GM23338 (cell line): ENCODE results near the gene SEMA5A. TPM values are rescaled to one million over a fixed set of nuclear protein-coding genes. Genes with fewer than 3 reads are reported as not detected.

ENCODE experiments used
- ATAC-seq: fragments of 200-7000 bp; cut with Tn5 transposase; 3 replicates; pipeline ENCODE4 v1.9.1; 2020
- DNase-seq: peaks from one replicate; pipeline ENCODE4 v3.0.0-alpha.2; 2015; ENCODE audit warnings: low spot score
- H2AFZ ChIP-seq: fragments of 200-600 bp; sonication (generic); 2 replicates; pipeline ENCODE4 v1.8.0; 2016; ENCODE audit warnings: antibody characterized with exemption, mild to moderate bottlenecking, moderate library complexity
- H3F3A ChIP-seq: fragments of 200-600 bp; sonication (generic); replicated peaks from 2 replicates; pipeline ENCODE4 v1.8.0; 2017; ENCODE audit warnings: antibody characterized with exemption, mixed run types, low read depth
- H3K27ac ChIP-seq: fragments of 200-600 bp; sonication (generic); 2 replicates; pipeline ENCODE4 v1.6.1; 2016; ENCODE audit warnings: low read depth
- H3K27me3 ChIP-seq: fragments of 200-600 bp; sonication (generic); 2 replicates; pipeline ENCODE4 v1.8.0; 2016; ENCODE audit warnings: mild to moderate bottlenecking, mixed run types, moderate library complexity; ENCODE audit not compliant: insufficient read depth
- H3K36me3 ChIP-seq: fragments of 200-600 bp; sonication (generic); 2 replicates; pipeline ENCODE4 v1.8.0; 2016; ENCODE audit warnings: mild to moderate bottlenecking; ENCODE audit not compliant: insufficient read depth
- H3K4me1 ChIP-seq: fragments of 200-600 bp; sonication (generic); 2 replicates; pipeline ENCODE4 v1.8.0; 2016; ENCODE audit warnings: mild to moderate bottlenecking, moderate library complexity; ENCODE audit not compliant: insufficient read depth
- H3K4me2 ChIP-seq: fragments of 200-600 bp; sonication (generic); 2 replicates; pipeline ENCODE4 v1.7.1; 2017; ENCODE audit warnings: mixed run types
- H3K4me3 ChIP-seq: fragments of 200-600 bp; sonication (generic); 2 replicates; pipeline ENCODE4 v1.6.1; 2016; ENCODE audit warnings: mixed run types
- H3K79me2 ChIP-seq: fragments of 200-600 bp; sonication (generic); replicated peaks from 2 replicates; pipeline ENCODE4 v1.8.0; 2017; ENCODE audit warnings: mild to moderate bottlenecking; ENCODE audit not compliant: insufficient read depth
- H3K9me2 ChIP-seq: fragments of 200-600 bp; sonication (generic); 2 replicates; pipeline ENCODE4 v1.8.0; 2017; ENCODE audit not compliant: insufficient read depth
- H4K20me1 ChIP-seq: fragments of 200-600 bp; sonication (generic); replicated peaks from 2 replicates; pipeline ENCODE4 v1.8.0; 2017; ENCODE audit warnings: mild to moderate bottlenecking; ENCODE audit not compliant: insufficient read depth
- H3K27ac Mint-ChIP-seq: 2 replicates; pipeline ENCODE4 v1.8.0; 2020; ENCODE audit warnings: inconsistent platforms, mild to moderate bottlenecking, moderate library complexity, mixed read lengths
- H3K27me3 Mint-ChIP-seq: 3 replicates; pipeline ENCODE4 v1.8.0; 2022; ENCODE audit warnings: low read depth, mild to moderate bottlenecking, moderate library complexity, mixed read lengths, inconsistent platforms; ENCODE audit not compliant: insufficient read depth, poor library complexity
- H3K36me3 Mint-ChIP-seq: 3 replicates; pipeline ENCODE4 v1.8.0; 2021; ENCODE audit warnings: low read depth, mild to moderate bottlenecking, inconsistent platforms, moderate library complexity, mixed read lengths
- H3K4me1 Mint-ChIP-seq: 3 replicates; pipeline ENCODE4 v1.8.0; 2020; ENCODE audit warnings: mild to moderate bottlenecking, inconsistent platforms, mixed read lengths
- H3K4me3 Mint-ChIP-seq: 3 replicates; pipeline ENCODE4 v1.8.0; 2021; ENCODE audit warnings: moderate library complexity, mild to moderate bottlenecking, inconsistent platforms, mixed read lengths
- H3K9me3 Mint-ChIP-seq: 3 replicates; pipeline ENCODE4 v1.8.0; 2020; ENCODE audit warnings: moderate library complexity, mild to moderate bottlenecking, inconsistent platforms, mixed read lengths
- CREB1 ChIP-seq: fragments of 250-450 bp; sonication (Bioruptor Pico); IDR thresholded peaks from 2 replicates; pipeline ENCODE4 v1.5.0; 2020; ENCODE audit warnings: low read depth, mild to moderate bottlenecking, moderate library complexity
- EZH2 ChIP-seq: fragments of 200-600 bp; sonication (generic); IDR thresholded peaks from one replicate; pipeline ENCODE4 v1.8.0; 2017; ENCODE audit warnings: antibody characterized with exemption, mild to moderate bottlenecking, low read depth; ENCODE audit not compliant: unreplicated experiment
- EZH2phosphoT487 ChIP-seq: fragments of 200-600 bp; sonication (generic); IDR thresholded peaks from one replicate; pipeline ENCODE4 v1.8.1; 2018; ENCODE audit warnings: antibody characterized with exemption; ENCODE audit not compliant: unreplicated experiment
- NANOG ChIP-seq: IDR thresholded peaks from 2 replicates; pipeline ENCODE4 v1.6.1; 2016; ENCODE audit warnings: antibody characterized with exemption, borderline replicate concordance
- POLR2AphosphoS5 ChIP-seq: IDR thresholded peaks from 2 replicates; pipeline ENCODE4 v1.6.1; 2016; ENCODE audit warnings: antibody characterized with exemption, low read depth
- STAT1 ChIP-seq: IDR thresholded peaks from one replicate; pipeline ENCODE4 v1.6.1; 2016; ENCODE audit warnings: antibody characterized with exemption; ENCODE audit not compliant: unreplicated experiment
- ZNF331 ChIP-seq: fragments of 250-450 bp; sonication (Bioruptor Pico); IDR thresholded peaks from 2 replicates; pipeline ENCODE4 v1.5.0; 2020; ENCODE audit warnings: low read depth, mild to moderate bottlenecking, moderate library complexity
- polyA plus RNA-seq: library from polyadenylated mRNA; unstranded; fragments of >200 nt; fragmentation: Nextera tagmentation; extraction: Ambion mirVana; gene quantifications from 2 replicates; pipeline ENCODE4 v1.2.1, GENCODE V29; 2016
- total RNA-seq: library from RNA; depleted of rRNA; stranded (reverse); fragments of >200 nt; shearing (Covaris generic); gene quantifications from 2 replicates; pipeline ENCODE4 v1.2.3, GENCODE V29; 2014
- TF ChIP-seq, protein P1 (sequence below), 2 experiments: fragments of 200-600 bp in 1 of 2; sonication (generic) in 1 of 2; conservative IDR thresholded peaks; 2 replicates each; pipeline versions ENCODE4 v1.5.1 to v1.6.1; 2016 to 2017; ENCODE audit warnings: antibody characterized with exemption in 2 of 2, low read depth in 2 of 2, mild to moderate bottlenecking in 2 of 2, moderate library complexity in 1 of 2
- TF ChIP-seq, protein P2 (sequence below): IDR thresholded peaks from 2 replicates; pipeline ENCODE4 v1.6.1; 2016; ENCODE audit warnings: antibody characterized with exemption
- TF ChIP-seq, protein P3 (sequence below): fragments of 250-450 bp; sonication (Bioruptor Pico); IDR thresholded peaks from 2 replicates; pipeline ENCODE4 v1.5.0; 2020; ENCODE audit warnings: mild to moderate bottlenecking, moderate library complexity

The SEMA5A gene
- total and polyA plus RNA-seq, 2 experiments from 2014 or later: 2.1 to 8.1 TPM

DNA sequence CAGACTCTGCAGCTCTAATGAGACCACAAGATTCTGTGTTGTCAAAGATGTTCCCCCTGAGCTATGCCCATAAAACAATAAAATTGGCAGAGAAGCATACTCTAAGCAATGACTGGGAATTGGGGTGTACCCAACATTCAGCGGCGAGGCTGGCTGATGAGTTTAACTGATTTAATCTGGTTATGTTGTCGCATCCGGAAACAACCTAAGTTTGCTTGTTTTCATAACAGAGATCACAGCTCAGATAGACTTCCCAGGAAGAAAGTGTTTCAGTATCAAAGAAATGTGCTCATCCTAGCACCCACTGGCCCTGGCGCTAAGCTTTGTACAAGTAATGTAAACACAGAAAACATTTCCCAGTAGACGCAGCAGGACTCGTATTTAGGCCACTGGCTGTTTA is 7.4 kb downstream of the SEMA5A start:
- Histone ChIP-seq H3K79me2 (peaks cover 8% of the 10 kb centered on the region; the same call in 1 of the 2 replicates), H3K9me2 (no peaks in the 10 kb centered on the region), H3K4me3 (no peak overlapping the region), H3K27ac (no peak overlapping the region), H3F3A (no peaks in the 10 kb centered on the region), H3K27me3 (no peaks in the 10 kb centered on the region), H4K20me1 (0 out of 2 replicates have a peak, but pooled peaks cover 6% of the 10 kb centered on the region), H3K4me1 (peaks cover 2% of the 10 kb centered on the region), H2AFZ (no peak overlapping the region), H3K36me3 (no peaks in the 10 kb centered on the region), H3K4me2 (no peak overlapping the region)
- ATAC-seq (no peak), DNase-seq (no peak)
- H3K4me1 Mint-ChIP-seq: peaks cover 27% of the 10 kb centered on the region
- H3K27me3 Mint-ChIP-seq: no peaks in the 10 kb centered on the region
- no peak for TF ChIP-seq POLR2AphosphoS5
- TF ChIP-seq STAT1: no peak
- TF ChIP-seq ZNF331 (CRISPR knock-in tag): no peak
- TF ChIP-seq EZH2phosphoT487: no peak
- TF ChIP-seq, protein P1, sequence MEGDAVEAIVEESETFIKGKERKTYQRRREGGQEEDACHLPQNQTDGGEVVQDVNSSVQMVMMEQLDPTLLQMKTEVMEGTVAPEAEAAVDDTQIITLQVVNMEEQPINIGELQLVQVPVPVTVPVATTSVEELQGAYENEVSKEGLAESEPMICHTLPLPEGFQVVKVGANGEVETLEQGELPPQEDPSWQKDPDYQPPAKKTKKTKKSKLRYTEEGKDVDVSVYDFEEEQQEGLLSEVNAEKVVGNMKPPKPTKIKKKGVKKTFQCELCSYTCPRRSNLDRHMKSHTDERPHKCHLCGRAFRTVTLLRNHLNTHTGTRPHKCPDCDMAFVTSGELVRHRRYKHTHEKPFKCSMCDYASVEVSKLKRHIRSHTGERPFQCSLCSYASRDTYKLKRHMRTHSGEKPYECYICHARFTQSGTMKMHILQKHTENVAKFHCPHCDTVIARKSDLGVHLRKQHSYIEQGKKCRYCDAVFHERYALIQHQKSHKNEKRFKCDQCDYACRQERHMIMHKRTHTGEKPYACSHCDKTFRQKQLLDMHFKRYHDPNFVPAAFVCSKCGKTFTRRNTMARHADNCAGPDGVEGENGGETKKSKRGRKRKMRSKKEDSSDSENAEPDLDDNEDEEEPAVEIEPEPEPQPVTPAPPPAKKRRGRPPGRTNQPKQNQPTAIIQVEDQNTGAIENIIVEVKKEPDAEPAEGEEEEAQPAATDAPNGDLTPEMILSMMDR (conservative IDR thresholded peaks at IDR 0.05; ENCODE audit: low read depth in 2 of 2): no peak
- TF ChIP-seq CREB1: no peak
- TF ChIP-seq, protein P2, sequence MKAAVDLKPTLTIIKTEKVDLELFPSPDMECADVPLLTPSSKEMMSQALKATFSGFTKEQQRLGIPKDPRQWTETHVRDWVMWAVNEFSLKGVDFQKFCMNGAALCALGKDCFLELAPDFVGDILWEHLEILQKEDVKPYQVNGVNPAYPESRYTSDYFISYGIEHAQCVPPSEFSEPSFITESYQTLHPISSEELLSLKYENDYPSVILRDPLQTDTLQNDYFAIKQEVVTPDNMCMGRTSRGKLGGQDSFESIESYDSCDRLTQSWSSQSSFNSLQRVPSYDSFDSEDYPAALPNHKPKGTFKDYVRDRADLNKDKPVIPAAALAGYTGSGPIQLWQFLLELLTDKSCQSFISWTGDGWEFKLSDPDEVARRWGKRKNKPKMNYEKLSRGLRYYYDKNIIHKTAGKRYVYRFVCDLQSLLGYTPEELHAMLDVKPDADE: no peak
- TF ChIP-seq EZH2: no peak
- H3K9me3 Mint-ChIP-seq: no peaks in the 10 kb centered on the region; the same call in 2 of the 3 replicates
- H3K36me3 Mint-ChIP-seq: no peaks in the 10 kb centered on the region
- H3K4me3 Mint-ChIP-seq: no peak overlapping the region
- no peak overlapping the region for H3K27ac Mint-ChIP-seq

DNA sequence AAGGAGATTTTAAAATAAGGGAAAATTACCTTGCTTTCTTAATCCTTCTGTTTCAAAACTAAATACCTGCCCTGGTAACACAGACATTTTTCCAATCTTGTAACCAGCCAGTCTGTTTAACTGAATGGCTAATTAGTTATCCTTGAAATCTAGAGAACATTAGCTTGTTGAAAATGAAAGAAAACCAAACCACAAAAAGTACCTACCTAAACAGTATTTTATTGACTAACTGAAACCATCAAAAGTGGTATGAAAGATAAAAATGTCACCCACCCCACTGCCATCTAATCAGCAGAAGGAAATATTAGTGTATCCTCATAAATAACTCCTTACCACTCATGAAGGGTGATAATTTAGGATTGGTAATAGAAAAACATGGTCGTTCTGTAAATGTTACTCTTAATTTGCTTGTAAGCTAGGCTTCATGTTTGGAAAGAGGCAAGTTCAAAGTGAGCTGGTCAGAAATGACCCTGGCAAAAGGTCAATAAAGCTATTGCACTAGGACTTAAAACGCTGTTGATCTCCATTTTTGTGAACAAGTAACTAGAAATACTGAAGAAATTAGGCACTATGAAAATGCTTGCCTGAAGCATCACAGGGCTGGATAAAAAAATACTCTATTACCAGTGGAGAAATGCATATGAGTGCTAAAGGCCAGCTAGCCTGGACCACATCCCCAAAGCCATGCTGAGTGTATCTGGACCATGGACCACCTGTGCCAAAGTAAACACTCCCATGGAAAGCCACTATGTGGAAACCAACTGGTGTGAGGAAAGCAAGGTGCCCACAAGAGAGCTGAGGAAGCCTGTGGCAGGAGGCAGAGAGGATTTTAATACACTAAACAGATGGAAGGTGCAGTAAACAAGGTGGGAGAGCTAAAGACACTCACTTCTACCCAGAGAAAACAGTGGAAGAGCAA is 8.4 kb downstream of the SEMA5A start:
- Mint-ChIP-seq H3K4me3 (no peak overlapping the region), H3K4me1 (peaks cover 33% of the 10 kb centered on the region), H3K27me3 (no peaks in the 10 kb centered on the region), H3K27ac (no peak overlapping the region), H3K36me3 (no peaks in the 10 kb centered on the region), H3K9me3 (no peaks in the 10 kb centered on the region; the same call in 2 of the 3 replicates)
- H3K36me3 ChIP-seq: no peaks in the 10 kb centered on the region
- no peaks in the 10 kb centered on the region for H3K27me3 ChIP-seq
- no peak for ATAC-seq
- H2AFZ ChIP-seq: no peak overlapping the region
- TF ChIP-seq, protein P3, sequence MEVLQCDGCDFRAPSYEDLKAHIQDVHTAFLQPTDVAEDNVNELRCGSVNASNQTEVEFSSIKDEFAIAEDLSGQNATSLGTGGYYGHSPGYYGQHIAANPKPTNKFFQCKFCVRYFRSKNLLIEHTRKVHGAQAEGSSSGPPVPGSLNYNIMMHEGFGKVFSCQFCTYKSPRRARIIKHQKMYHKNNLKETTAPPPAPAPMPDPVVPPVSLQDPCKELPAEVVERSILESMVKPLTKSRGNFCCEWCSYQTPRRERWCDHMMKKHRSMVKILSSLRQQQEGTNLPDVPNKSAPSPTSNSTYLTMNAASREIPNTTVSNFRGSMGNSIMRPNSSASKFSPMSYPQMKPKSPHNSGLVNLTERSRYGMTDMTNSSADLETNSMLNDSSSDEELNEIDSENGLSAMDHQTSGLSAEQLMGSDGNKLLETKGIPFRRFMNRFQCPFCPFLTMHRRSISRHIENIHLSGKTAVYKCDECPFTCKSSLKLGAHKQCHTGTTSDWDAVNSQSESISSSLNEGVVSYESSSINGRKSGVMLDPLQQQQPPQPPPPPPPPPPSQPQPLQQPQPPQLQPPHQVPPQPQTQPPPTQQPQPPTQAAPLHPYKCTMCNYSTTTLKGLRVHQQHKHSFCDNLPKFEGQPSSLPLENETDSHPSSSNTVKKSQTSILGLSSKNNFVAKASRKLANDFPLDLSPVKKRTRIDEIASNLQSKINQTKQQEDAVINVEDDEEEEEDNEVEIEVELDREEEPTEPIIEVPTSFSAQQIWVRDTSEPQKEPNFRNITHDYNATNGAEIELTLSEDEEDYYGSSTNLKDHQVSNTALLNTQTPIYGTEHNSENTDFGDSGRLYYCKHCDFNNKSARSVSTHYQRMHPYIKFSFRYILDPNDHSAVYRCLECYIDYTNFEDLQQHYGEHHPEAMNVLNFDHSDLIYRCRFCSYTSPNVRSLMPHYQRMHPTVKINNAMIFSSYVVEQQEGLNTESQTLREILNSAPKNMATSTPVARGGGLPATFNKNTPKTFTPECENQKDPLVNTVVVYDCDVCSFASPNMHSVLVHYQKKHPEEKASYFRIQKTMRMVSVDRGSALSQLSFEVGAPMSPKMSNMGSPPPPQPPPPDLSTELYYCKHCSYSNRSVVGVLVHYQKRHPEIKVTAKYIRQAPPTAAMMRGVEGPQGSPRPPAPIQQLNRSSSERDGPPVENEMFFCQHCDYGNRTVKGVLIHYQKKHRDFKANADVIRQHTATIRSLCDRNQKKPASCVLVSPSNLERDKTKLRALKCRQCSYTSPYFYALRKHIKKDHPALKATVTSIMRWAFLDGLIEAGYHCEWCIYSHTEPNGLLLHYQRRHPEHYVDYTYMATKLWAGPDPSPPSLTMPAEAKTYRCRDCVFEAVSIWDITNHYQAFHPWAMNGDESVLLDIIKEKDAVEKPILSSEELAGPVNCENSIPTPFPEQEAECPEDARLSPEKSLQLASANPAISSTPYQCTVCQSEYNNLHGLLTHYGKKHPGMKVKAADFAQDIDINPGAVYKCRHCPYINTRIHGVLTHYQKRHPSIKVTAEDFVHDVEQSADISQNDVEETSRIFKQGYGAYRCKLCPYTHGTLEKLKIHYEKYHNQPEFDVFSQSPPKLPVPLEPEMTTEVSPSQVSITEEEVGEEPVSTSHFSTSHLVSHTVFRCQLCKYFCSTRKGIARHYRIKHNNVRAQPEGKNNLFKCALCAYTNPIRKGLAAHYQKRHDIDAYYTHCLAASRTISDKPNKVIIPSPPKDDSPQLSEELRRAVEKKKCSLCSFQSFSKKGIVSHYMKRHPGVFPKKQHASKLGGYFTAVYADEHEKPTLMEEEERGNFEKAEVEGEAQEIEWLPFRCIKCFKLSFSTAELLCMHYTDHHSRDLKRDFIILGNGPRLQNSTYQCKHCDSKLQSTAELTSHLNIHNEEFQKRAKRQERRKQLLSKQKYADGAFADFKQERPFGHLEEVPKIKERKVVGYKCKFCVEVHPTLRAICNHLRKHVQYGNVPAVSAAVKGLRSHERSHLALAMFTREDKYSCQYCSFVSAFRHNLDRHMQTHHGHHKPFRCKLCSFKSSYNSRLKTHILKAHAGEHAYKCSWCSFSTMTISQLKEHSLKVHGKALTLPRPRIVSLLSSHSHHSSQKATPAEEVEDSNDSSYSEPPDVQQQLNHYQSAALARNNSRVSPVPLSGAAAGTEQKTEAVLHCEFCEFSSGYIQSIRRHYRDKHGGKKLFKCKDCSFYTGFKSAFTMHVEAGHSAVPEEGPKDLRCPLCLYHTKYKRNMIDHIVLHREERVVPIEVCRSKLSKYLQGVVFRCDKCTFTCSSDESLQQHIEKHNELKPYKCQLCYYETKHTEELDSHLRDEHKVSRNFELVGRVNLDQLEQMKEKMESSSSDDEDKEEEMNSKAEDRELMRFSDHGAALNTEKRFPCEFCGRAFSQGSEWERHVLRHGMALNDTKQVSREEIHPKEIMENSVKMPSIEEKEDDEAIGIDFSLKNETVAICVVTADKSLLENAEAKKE (CRISPR knock-in tag): no peak
- TF ChIP-seq NANOG (no peak), EZH2phosphoT487 (no peak)
- H3K4me2 ChIP-seq: no peak overlapping the region
- no peaks in the 10 kb centered on the region for H3F3A ChIP-seq
- H3K27ac ChIP-seq: no peak overlapping the region
- peaks cover 5% of the 10 kb centered on the region; the same call in 1 of the 2 replicates for H3K9me2 ChIP-seq
- 0 out of 2 replicates have a peak, but pooled peaks cover 6% of the 10 kb centered on the region for H4K20me1 ChIP-seq
- no peak for DNase-seq
- H3K4me3 ChIP-seq: no peak overlapping the region
- peaks cover 10% of the 10 kb centered on the region for H3K4me1 ChIP-seq
- H3K79me2 ChIP-seq: peaks cover 2% of the 10 kb centered on the region; the same call in 1 of the 2 replicates
